ENCODE measurements around the gene MEX3A. TPM values are rescaled to one million over a fixed set of nuclear protein-coding genes. Genes with fewer than 3 reads are reported as not detected.

MEX3A gene
- total RNA-seq, 1 donor from 2014 or later: 1.3 TPM

DNA sequence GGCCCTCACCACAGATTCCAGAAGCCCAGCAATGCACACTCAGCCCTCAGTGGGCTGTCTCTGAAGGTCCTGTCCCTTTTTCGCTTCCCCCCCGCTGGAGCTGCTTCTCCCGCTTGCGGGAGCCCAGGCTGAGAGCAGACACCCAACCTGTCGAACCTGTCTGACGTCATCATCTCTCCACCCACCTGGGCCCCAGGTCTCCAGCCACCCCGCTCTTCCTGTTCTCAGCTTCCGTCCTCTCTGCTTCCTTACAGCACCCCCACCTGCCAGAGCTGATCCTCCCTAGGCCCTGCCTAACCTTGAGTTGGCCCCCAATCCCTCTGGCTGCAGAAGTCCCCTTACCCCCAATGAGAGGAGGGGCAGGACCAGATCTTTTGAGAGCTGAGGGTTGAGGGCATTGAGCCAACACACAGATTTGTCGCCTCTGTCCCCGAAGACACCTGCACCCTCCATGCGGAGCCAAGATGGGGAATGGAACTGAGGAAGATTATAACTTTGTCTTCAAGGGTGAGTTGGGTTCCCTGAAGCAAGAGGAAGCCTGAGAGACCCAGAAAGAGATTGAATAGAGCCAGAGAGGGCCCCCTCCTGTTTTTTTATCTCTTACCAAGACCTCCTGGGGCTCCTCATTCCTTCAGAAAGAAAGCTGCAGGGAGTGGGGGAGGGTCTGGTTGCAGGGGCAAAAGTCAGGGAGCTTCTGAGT is 21.2 kb downstream of the MEX3A start, which contains the start of gene RAB25:
RAB25 (plus strand) TSS at position 224 of the 700 bp plus-strand sequence; CDS start at position 465, 241 bp downstream.
- Histone ChIP-seq H3K27ac (no peak within 1 kb of the TSS), H3K4me1 (peaks cover 0 to 2% of the 10 kb centered on the region in 2 donors), H3K4me3 (no peak within 1 kb of the TSS), H3K9me3 (no peaks in the 10 kb centered on the region), H3K36me3 (peaks cover 8 to 9% of the 10 kb centered on the region in 2 donors), H3K27me3 (no peaks in the 10 kb centered on the region)
- intact Hi-C loops (cut with DNase I): no loop called here
- no peak for DNase-seq (ENCODE audit: low spot score in 2 of 2)
- TF ChIP-seq, protein P1, sequence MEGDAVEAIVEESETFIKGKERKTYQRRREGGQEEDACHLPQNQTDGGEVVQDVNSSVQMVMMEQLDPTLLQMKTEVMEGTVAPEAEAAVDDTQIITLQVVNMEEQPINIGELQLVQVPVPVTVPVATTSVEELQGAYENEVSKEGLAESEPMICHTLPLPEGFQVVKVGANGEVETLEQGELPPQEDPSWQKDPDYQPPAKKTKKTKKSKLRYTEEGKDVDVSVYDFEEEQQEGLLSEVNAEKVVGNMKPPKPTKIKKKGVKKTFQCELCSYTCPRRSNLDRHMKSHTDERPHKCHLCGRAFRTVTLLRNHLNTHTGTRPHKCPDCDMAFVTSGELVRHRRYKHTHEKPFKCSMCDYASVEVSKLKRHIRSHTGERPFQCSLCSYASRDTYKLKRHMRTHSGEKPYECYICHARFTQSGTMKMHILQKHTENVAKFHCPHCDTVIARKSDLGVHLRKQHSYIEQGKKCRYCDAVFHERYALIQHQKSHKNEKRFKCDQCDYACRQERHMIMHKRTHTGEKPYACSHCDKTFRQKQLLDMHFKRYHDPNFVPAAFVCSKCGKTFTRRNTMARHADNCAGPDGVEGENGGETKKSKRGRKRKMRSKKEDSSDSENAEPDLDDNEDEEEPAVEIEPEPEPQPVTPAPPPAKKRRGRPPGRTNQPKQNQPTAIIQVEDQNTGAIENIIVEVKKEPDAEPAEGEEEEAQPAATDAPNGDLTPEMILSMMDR (IDR thresholded peaks at IDR 0.05): no peak

DNA sequence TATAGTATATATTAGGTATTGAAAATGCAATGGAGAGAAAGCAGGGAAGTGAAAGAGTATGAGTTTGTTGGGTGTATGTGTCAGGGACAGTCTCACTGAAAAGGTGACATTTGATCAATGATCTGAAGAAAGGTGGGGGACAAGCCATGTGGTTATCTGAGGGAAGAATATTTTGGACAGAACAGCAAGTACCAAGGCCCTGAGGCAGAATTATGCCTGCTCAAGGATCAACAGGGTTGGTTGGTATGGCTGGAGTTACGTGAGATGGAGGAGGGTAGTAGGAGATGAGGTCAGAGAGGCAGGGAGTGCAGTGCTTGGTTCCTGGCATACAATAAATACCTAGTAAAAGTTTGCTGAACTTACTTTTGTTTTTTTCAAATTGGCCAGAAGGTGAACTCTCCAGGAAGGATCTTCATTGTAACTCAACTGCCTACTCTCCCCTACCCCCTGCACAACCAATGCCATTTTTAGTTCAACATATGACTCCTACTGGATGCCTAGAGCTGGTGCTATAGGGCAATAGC is 25.9 kb downstream of the MEX3A start:
- H3K36me3 ChIP-seq: peaks cover 8 to 9% of the 10 kb centered on the region in 2 donors
- no peak for DNase-seq (ENCODE audit: low spot score in 2 of 2)
- no peak overlapping the region for H3K27ac ChIP-seq
- intact Hi-C loops (cut with DNase I): loop anchor here (10.0 kb wide), 1 partner anchor 122 kb away; the partner anchor contains the start of gene KHDC4
- no peaks in the 10 kb centered on the region for H3K27me3 ChIP-seq
- H3K4me1 ChIP-seq: peaks cover 0 to 8% of the 10 kb centered on the region in 2 donors
- TF ChIP-seq, protein P1 (IDR thresholded peaks at IDR 0.05): no peak
- H3K4me3 ChIP-seq: no peak overlapping the region
- H3K9me3 ChIP-seq: no peaks in the 10 kb centered on the region

DNA sequence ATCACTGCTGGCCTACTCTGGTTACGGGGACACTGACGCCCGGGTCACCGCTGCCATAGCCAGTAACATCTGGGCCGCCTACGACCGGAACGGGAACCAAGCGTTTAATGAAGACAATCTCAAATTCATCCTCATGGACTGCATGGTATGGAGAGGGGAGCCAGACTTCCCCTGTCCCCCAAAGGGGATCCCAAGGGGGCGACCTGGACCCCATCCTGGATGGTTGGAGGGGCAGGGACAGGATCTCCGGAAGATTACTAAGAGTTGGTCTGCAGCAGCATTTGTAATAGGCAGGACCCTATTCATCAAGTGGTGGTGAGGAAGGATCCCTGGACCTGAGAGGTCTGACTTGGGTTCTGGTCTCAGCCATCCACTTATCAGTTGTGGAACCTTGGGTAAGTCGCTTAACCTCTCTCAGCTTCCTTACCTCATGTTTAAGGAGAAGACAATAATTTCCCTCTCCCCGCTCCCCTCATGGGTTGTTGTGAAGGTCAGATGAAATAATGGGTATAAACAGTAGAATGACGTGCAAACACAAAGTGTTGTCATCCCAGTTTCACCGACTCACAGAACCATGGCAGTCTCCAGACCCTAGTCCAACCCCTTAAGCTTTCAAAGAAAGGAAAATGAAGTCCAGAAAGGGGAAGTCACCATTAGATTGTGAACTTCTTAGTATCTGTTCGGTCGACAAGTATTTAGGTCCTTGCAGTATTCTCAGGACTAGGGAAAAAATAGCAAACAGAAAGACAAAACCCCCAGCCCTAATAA is 26.8 kb downstream of the MEX3A start:
- H3K9me3 ChIP-seq: no peaks in the 10 kb centered on the region
- no peak for DNase-seq (ENCODE audit: low spot score in 2 of 2)
- peaks cover 8 to 9% of the 10 kb centered on the region in 2 donors for H3K36me3 ChIP-seq
- H3K27ac ChIP-seq: peak overlapping the region; percentile 44 to 96
- TF ChIP-seq, protein P1 (IDR thresholded peaks at IDR 0.05): no peak
- H3K27me3 ChIP-seq: no peaks in the 10 kb centered on the region
- H3K4me1 ChIP-seq: peaks cover 0 to 8% of the 10 kb centered on the region in 2 donors
- peak overlapping the region; percentile 58 to 73 for H3K4me3 ChIP-seq
- intact Hi-C loops (cut with DNase I): loop anchor here (2.0 to 10.0 kb wide), 3 partner anchors 27 to 121 kb away; partner anchors contain the start of genes KHDC4, MEX3A and SSR2

DNA sequence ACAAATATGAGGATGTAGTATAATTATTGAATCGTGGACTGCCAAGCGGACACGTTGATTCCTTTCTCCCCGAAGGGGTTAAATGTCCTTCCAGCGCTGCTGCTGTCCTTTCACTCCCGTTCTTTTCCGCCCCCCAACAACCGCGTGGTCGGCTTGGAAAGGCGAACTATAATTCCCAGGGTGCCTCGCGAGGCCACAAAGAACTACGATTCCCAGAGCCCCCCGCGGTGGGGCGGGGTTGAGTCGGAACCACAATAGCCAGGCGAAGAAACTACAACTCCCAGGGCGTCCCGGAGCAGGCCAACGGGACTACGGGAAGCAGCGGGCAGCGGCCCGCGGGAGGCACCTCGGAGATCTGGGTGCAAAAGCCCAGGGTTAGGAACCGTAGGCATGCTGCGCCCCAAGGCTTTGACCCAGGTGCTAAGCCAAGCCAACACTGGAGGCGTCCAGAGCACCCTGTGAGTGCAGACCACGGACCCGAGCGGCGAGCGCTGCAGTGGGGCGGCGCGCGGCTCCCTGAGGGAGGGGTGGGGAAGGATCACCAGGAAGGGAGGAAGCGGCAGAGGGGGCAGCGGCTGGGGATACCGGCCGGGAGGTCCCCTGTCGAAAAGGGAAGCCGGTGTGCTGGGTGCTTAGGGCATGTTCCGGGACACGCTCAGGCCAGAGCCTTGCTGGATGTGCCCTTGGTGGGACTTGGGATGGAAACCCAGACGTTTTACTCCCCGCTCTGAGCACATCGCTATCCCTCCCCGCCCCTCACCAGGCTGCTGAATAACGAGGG is 27.6 kb downstream of the MEX3A start, which contains the start of gene LAMTOR2:
LAMTOR2 (plus strand) TSS at position 283 of the 781 bp plus-strand sequence; CDS start at position 391, 108 bp downstream.
- H3K9me3 ChIP-seq: no peaks in the 10 kb centered on the region
- H3K27me3 ChIP-seq: no peaks in the 10 kb centered on the region
- peak within 1 kb of the TSS; percentile 85 to 96 for H3K27ac ChIP-seq
- TF ChIP-seq, protein P1 (IDR thresholded peaks at IDR 0.05): no peak
- peaks cover 8 to 16% of the 10 kb centered on the region in 2 donors for H3K36me3 ChIP-seq
- intact Hi-C loops (cut with DNase I): loop anchor here (2.0 to 10.0 kb wide), 3 partner anchors 28 to 120 kb away; partner anchors contain the start of genes KHDC4, MEX3A and SSR2
- H3K4me1 ChIP-seq: peaks cover 0 to 8% of the 10 kb centered on the region in 2 donors
- DNase-seq (ENCODE audit: low spot score in 2 of 2): peak; percentile 92 to 99
- peak within 1 kb of the TSS; percentile 58 to 73 for H3K4me3 ChIP-seq

Data from ascending aorta (tissue), 2 donors.